Uterus (tissue), 2 donors: Measurements from ENCODE around the gene MEPCE.

Experiments
- CTCF ChIP-seq, 4 experiments: fragments of 200-600 bp in 2 of 4; fragments of 450-650 bp in 2 of 4; sonication (generic) in 2 of 4; IDR thresholded peaks; one replicate each; pipeline ENCODE4 v1.5.1; 2016 to 2019; ENCODE audit warnings: antibody characterized with exemption in 4 of 4, mild to moderate bottlenecking in 2 of 4, moderate library complexity in 1 of 4
- POLR2A ChIP-seq, 2 donors: fragments of 450-650 bp; IDR thresholded peaks; one replicate each; pipeline ENCODE4 v1.6.1; 2016; ENCODE audit warnings: antibody characterized with exemption in 2 of 2, mild to moderate bottlenecking in 1 of 2, moderate library complexity in 1 of 2

- TF ChIP-seq CTCF (IDR thresholded peaks at IDR 0.05) (no peak), POLR2A (IDR thresholded peaks at IDR 0.05) (no peak)
Measured at GRCh38 chr7:100441641-100442535, 12.3 kb downstream of the MEPCE start.
